ENCODE data around the gene ZNF264.

- TF ChIP-seq EP300 (IDR thresholded peaks at IDR 0.05) (no peak), CTCF (IDR thresholded peaks at IDR 0.05) (no peak)
Observed at GRCh38 chr19:57249329-57249728, 58.0 kb downstream of the ZNF264 start.

All from stomach (tissue), 4 donors.